ENCODE results near the gene COL4A1.

COL4A1 gene

GRCh38 chr13:110135977-110136597, 170.9 kb downstream of the COL4A1 start:
- H3K4me2 ChIP-seq (ENCODE audit: low read depth, low read length), result no peak overlapping the region
- H3K4me3 ChIP-seq (ENCODE audit: low read length), result no peak overlapping the region
- no peak overlapping the region for H3K9ac ChIP-seq (ENCODE audit: low read length)
- H3K27ac ChIP-seq (ENCODE audit: low read length), result no peak overlapping the region
- no peak for DNase-seq
- no peaks in the 10 kb centered on the region for H3K36me3 ChIP-seq (replicated peaks; ENCODE audit: insufficient read depth, low read length)
- H2AFZ ChIP-seq (ENCODE audit: low read length), result no peak overlapping the region
- no peaks in the 10 kb centered on the region for H3K27me3 ChIP-seq (replicated peaks; ENCODE audit: insufficient read depth, low read length)
- H3K79me2 ChIP-seq (ENCODE audit: low read length), result no peaks in the 10 kb centered on the region
- H3K4me1 ChIP-seq (ENCODE audit: low read length), result peaks cover 5% of the 10 kb centered on the region
- peaks cover 18% of the 10 kb centered on the region for H3F3A ChIP-seq (ENCODE audit: insufficient read depth, low read length)
- H3K9me2 ChIP-seq (replicated peaks; ENCODE audit: insufficient read depth, low read length), result no peaks in the 10 kb centered on the region
- TF ChIP-seq EZH2phosphoT487 (IDR thresholded peaks at IDR 0.05; ENCODE audit: low read length) (no peak), EZH2 (optimal IDR thresholded peaks at IDR 0.05; ENCODE audit: low read depth, low read length) (no peak), CTCF (IDR thresholded peaks at IDR 0.05; ENCODE audit: low read length) (no peak)
- no peaks in the 10 kb centered on the region for H3K9me3 ChIP-seq (replicated peaks; ENCODE audit: insufficient read depth, low read length)
- no peaks in the 10 kb centered on the region for H4K20me1 ChIP-seq (ENCODE audit: insufficient read depth, low read length)

- Histone ChIP-seq H3K4me3 (ENCODE audit: low read length) (no peak overlapping the region), H2AFZ (ENCODE audit: low read length) (no peak overlapping the region), H3K9ac (ENCODE audit: low read length) (no peak overlapping the region), H3K79me2 (ENCODE audit: low read length) (no peaks in the 10 kb centered on the region), H3K36me3 (replicated peaks; ENCODE audit: insufficient read depth, low read length) (no peaks in the 10 kb centered on the region), H3F3A (ENCODE audit: insufficient read depth, low read length) (peaks cover 18% of the 10 kb centered on the region), H3K9me3 (replicated peaks; ENCODE audit: insufficient read depth, low read length) (no peaks in the 10 kb centered on the region), H3K9me2 (replicated peaks; ENCODE audit: insufficient read depth, low read length) (no peaks in the 10 kb centered on the region), H3K4me1 (ENCODE audit: low read length) (peaks cover 5% of the 10 kb centered on the region), H4K20me1 (ENCODE audit: insufficient read depth, low read length) (no peaks in the 10 kb centered on the region), H3K27me3 (replicated peaks; ENCODE audit: insufficient read depth, low read length) (no peaks in the 10 kb centered on the region), H3K4me2 (ENCODE audit: low read depth, low read length) (no peak overlapping the region), H3K27ac (ENCODE audit: low read length) (no peak overlapping the region)
- TF ChIP-seq EZH2phosphoT487 (IDR thresholded peaks at IDR 0.05; ENCODE audit: low read length) (no peak), CTCF (IDR thresholded peaks at IDR 0.05; ENCODE audit: low read length) (no peak), EZH2 (optimal IDR thresholded peaks at IDR 0.05; ENCODE audit: low read depth, low read length) (no peak)
- DNase-seq, result no peak
Observed at GRCh38 chr13:110134801-110135200, 172.2 kb downstream of the COL4A1 start.

- H2AFZ ChIP-seq (ENCODE audit: low read length), result no peak overlapping the region
- H4K20me1 ChIP-seq (ENCODE audit: insufficient read depth, low read length), result no peaks in the 10 kb centered on the region
- H3K36me3 ChIP-seq (replicated peaks; ENCODE audit: insufficient read depth, low read length), result no peaks in the 10 kb centered on the region
- H3K9me2 ChIP-seq (replicated peaks; ENCODE audit: insufficient read depth, low read length), result no peaks in the 10 kb centered on the region
- TF ChIP-seq CTCF (IDR thresholded peaks at IDR 0.05; ENCODE audit: low read length), result no peak
- H3K9ac ChIP-seq (ENCODE audit: low read length), result no peak overlapping the region
- H3K4me3 ChIP-seq (ENCODE audit: low read length), result no peak overlapping the region
- H3K79me2 ChIP-seq (ENCODE audit: low read length), result no peaks in the 10 kb centered on the region
- H3K27me3 ChIP-seq (replicated peaks; ENCODE audit: insufficient read depth, low read length), result no peaks in the 10 kb centered on the region
- peaks cover 10% of the 10 kb centered on the region for H3F3A ChIP-seq (ENCODE audit: insufficient read depth, low read length)
- peaks cover 2% of the 10 kb centered on the region for H3K4me1 ChIP-seq (ENCODE audit: low read length)
- no peak for DNase-seq
- H3K27ac ChIP-seq (ENCODE audit: low read length), result no peak overlapping the region
- H3K4me2 ChIP-seq (ENCODE audit: low read depth, low read length), result no peak overlapping the region
- no peaks in the 10 kb centered on the region for H3K9me3 ChIP-seq (replicated peaks; ENCODE audit: insufficient read depth, low read length)
Observed at GRCh38 chr13:110133425-110134235, 173.3 kb downstream of the COL4A1 start.

Measured in MM.1S (cell line).